GM12892 (cell line): Measurements from ENCODE around the gene PTPRB.

Experiments used
- POLR2A ChIP-seq: IDR thresholded peaks from 2 replicates; pipeline ENCODE4 v1.6.1; 2011; ENCODE audit warnings: low read depth, low read length, control low read depth
- POLR2AphosphoS5 ChIP-seq: IDR thresholded peaks from 2 replicates; pipeline ENCODE4 v1.6.1; 2011; ENCODE audit warnings: low read depth, low read length, control low read depth

DNA sequence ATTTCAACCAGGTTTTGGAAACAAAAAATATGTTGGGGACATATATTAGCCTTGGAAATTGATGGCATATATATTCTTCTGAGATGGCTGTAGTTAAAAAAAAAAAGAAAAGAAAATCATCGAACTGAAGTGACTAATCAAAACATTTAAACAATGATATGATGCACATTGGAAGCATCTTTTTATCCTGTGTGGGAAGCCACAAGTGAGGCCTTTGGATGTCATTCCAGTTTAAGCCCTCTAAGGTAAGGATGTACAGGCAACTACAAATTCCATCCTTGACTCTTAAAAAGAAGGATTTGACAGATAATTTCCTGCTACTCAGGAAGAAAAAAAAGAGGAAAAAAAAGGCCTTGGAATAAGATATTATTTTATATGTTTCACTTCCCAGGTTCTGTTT lies 9.6 kb upstream of the PTPRB start:
- TF ChIP-seq POLR2A = no peak
- TF ChIP-seq POLR2AphosphoS5 = no peak
